GM23338 (cell line): ENCODE measurements around the gene POLR1A. TPM values are rescaled to one million over a fixed set of nuclear protein-coding genes. Genes with fewer than 3 reads are reported as not detected.

Experiments used
- ATAC-seq: fragments of 200-7000 bp; cut with Tn5 transposase; 3 replicates; pipeline ENCODE4 v1.9.1; 2020
- DNase-seq: peaks from one replicate; pipeline ENCODE4 v3.0.0-alpha.2; 2015; ENCODE audit warnings: low spot score
- H2AFZ ChIP-seq: fragments of 200-600 bp; sonication (generic); 2 replicates; pipeline ENCODE4 v1.8.0; 2016; ENCODE audit warnings: antibody characterized with exemption, mild to moderate bottlenecking, moderate library complexity
- H3F3A ChIP-seq: fragments of 200-600 bp; sonication (generic); replicated peaks from 2 replicates; pipeline ENCODE4 v1.8.0; 2017; ENCODE audit warnings: antibody characterized with exemption, mixed run types, low read depth
- H3K27ac ChIP-seq: fragments of 200-600 bp; sonication (generic); 2 replicates; pipeline ENCODE4 v1.6.1; 2016; ENCODE audit warnings: low read depth
- H3K27me3 ChIP-seq: fragments of 200-600 bp; sonication (generic); 2 replicates; pipeline ENCODE4 v1.8.0; 2016; ENCODE audit warnings: mild to moderate bottlenecking, mixed run types, moderate library complexity; ENCODE audit not compliant: insufficient read depth
- H3K36me3 ChIP-seq: fragments of 200-600 bp; sonication (generic); 2 replicates; pipeline ENCODE4 v1.8.0; 2016; ENCODE audit warnings: mild to moderate bottlenecking; ENCODE audit not compliant: insufficient read depth
- H3K4me1 ChIP-seq: fragments of 200-600 bp; sonication (generic); 2 replicates; pipeline ENCODE4 v1.8.0; 2016; ENCODE audit warnings: mild to moderate bottlenecking, moderate library complexity; ENCODE audit not compliant: insufficient read depth
- H3K4me2 ChIP-seq: fragments of 200-600 bp; sonication (generic); 2 replicates; pipeline ENCODE4 v1.7.1; 2017; ENCODE audit warnings: mixed run types
- H3K4me3 ChIP-seq: fragments of 200-600 bp; sonication (generic); 2 replicates; pipeline ENCODE4 v1.6.1; 2016; ENCODE audit warnings: mixed run types
- H3K79me2 ChIP-seq: fragments of 200-600 bp; sonication (generic); replicated peaks from 2 replicates; pipeline ENCODE4 v1.8.0; 2017; ENCODE audit warnings: mild to moderate bottlenecking; ENCODE audit not compliant: insufficient read depth
- H3K9me2 ChIP-seq: fragments of 200-600 bp; sonication (generic); 2 replicates; pipeline ENCODE4 v1.8.0; 2017; ENCODE audit not compliant: insufficient read depth
- H4K20me1 ChIP-seq: fragments of 200-600 bp; sonication (generic); replicated peaks from 2 replicates; pipeline ENCODE4 v1.8.0; 2017; ENCODE audit warnings: mild to moderate bottlenecking; ENCODE audit not compliant: insufficient read depth
- H3K27ac Mint-ChIP-seq: 2 replicates; pipeline ENCODE4 v1.8.0; 2020; ENCODE audit warnings: inconsistent platforms, mild to moderate bottlenecking, moderate library complexity, mixed read lengths
- H3K27me3 Mint-ChIP-seq: 3 replicates; pipeline ENCODE4 v1.8.0; 2022; ENCODE audit warnings: low read depth, mild to moderate bottlenecking, moderate library complexity, mixed read lengths, inconsistent platforms; ENCODE audit not compliant: insufficient read depth, poor library complexity
- H3K36me3 Mint-ChIP-seq: 3 replicates; pipeline ENCODE4 v1.8.0; 2021; ENCODE audit warnings: low read depth, mild to moderate bottlenecking, inconsistent platforms, moderate library complexity, mixed read lengths
- H3K4me1 Mint-ChIP-seq: 3 replicates; pipeline ENCODE4 v1.8.0; 2020; ENCODE audit warnings: mild to moderate bottlenecking, inconsistent platforms, mixed read lengths
- H3K4me3 Mint-ChIP-seq: 3 replicates; pipeline ENCODE4 v1.8.0; 2021; ENCODE audit warnings: moderate library complexity, mild to moderate bottlenecking, inconsistent platforms, mixed read lengths
- H3K9me3 Mint-ChIP-seq: 3 replicates; pipeline ENCODE4 v1.8.0; 2020; ENCODE audit warnings: moderate library complexity, mild to moderate bottlenecking, inconsistent platforms, mixed read lengths
- CREB1 ChIP-seq: fragments of 250-450 bp; sonication (Bioruptor Pico); IDR thresholded peaks from 2 replicates; pipeline ENCODE4 v1.5.0; 2020; ENCODE audit warnings: low read depth, mild to moderate bottlenecking, moderate library complexity
- EZH2 ChIP-seq: fragments of 200-600 bp; sonication (generic); IDR thresholded peaks from one replicate; pipeline ENCODE4 v1.8.0; 2017; ENCODE audit warnings: antibody characterized with exemption, mild to moderate bottlenecking, low read depth; ENCODE audit not compliant: unreplicated experiment
- EZH2phosphoT487 ChIP-seq: fragments of 200-600 bp; sonication (generic); IDR thresholded peaks from one replicate; pipeline ENCODE4 v1.8.1; 2018; ENCODE audit warnings: antibody characterized with exemption; ENCODE audit not compliant: unreplicated experiment
- JUNB ChIP-seq: IDR thresholded peaks from one replicate; pipeline ENCODE4 v1.6.1; 2016; ENCODE audit warnings: antibody characterized with exemption; ENCODE audit not compliant: unreplicated experiment
- POLR2AphosphoS5 ChIP-seq: IDR thresholded peaks from 2 replicates; pipeline ENCODE4 v1.6.1; 2016; ENCODE audit warnings: antibody characterized with exemption, low read depth
- STAT1 ChIP-seq: IDR thresholded peaks from one replicate; pipeline ENCODE4 v1.6.1; 2016; ENCODE audit warnings: antibody characterized with exemption; ENCODE audit not compliant: unreplicated experiment
- ZNF114 ChIP-seq: fragments of 250-450 bp; sonication (Bioruptor Pico); IDR thresholded peaks from 2 replicates; pipeline ENCODE4 v1.5.0; 2020; ENCODE audit warnings: mild to moderate bottlenecking, moderate library complexity
- ZNF331 ChIP-seq: fragments of 250-450 bp; sonication (Bioruptor Pico); IDR thresholded peaks from 2 replicates; pipeline ENCODE4 v1.5.0; 2020; ENCODE audit warnings: low read depth, mild to moderate bottlenecking, moderate library complexity
- polyA plus RNA-seq: library from polyadenylated mRNA; unstranded; fragments of >200 nt; fragmentation: Nextera tagmentation; extraction: Ambion mirVana; gene quantifications from 2 replicates; pipeline ENCODE4 v1.2.1, GENCODE V29; 2016
- total RNA-seq: library from RNA; depleted of rRNA; stranded (reverse); fragments of >200 nt; shearing (Covaris generic); gene quantifications from 2 replicates; pipeline ENCODE4 v1.2.3, GENCODE V29; 2014
- TF ChIP-seq, protein P1 (sequence below): IDR thresholded peaks from one replicate; pipeline ENCODE4 v1.6.1; 2018; ENCODE audit warnings: antibody characterized with exemption; ENCODE audit not compliant: unreplicated experiment
- TF ChIP-seq, protein P2 (sequence below), 2 experiments: fragments of 200-600 bp in 1 of 2; sonication (generic) in 1 of 2; conservative IDR thresholded peaks; 2 replicates each; pipeline versions ENCODE4 v1.5.1 to v1.6.1; 2016 to 2017; ENCODE audit warnings: antibody characterized with exemption in 2 of 2, low read depth in 2 of 2, mild to moderate bottlenecking in 2 of 2, moderate library complexity in 1 of 2
- TF ChIP-seq, protein P3 (sequence below): fragments of 250-450 bp; sonication (Bioruptor Pico); IDR thresholded peaks from 2 replicates; pipeline ENCODE4 v1.5.0; 2020; ENCODE audit warnings: mild to moderate bottlenecking, moderate library complexity

Gene POLR1A
- total and polyA plus RNA-seq, 2 experiments from 2014 or later = 13.8 to 43.2 TPM

DNA sequence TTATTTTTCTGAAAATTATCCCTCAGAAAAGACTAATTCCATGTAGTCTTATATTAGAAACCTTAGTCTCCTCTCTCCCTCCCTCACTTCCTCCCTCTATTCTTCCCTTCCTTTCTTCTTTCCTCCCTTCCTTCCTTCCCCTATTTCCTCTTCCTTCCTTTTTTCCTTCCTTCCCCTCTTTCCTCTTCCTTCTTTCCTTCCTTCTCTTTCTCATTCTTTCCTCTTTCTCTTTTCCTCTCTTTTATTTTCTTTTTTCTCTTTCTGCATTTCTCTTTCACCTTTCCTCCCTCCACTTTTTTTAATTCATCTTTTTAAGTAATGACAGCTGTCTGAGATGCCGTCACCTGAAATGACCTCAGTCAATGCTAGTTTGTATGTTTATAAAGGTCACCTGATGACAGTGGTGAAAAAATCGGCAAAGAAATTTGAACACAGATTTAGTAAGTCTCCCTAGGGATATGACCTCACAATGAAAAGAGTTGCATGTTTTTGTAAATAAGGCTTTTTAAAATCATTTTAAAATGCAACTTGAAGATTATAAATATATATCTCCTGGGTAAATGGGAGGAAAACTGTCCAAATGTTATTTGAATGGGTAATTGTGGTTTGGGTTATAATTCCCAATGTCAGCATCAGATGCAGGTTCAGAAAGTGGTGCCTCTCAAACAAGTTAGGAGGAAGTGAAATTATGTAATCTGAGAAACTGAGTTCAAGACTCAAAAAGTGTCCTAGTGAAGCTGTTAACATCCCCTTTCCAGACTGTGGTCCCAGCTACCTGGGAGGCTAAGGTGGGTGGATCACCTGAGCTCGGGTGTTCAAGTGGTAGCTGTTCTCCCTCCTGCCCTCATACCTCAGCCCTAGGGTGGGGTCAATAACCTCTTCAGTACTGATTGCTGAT is 126.6 kb downstream of the POLR1A start (continued):
- TF ChIP-seq, protein P1, sequence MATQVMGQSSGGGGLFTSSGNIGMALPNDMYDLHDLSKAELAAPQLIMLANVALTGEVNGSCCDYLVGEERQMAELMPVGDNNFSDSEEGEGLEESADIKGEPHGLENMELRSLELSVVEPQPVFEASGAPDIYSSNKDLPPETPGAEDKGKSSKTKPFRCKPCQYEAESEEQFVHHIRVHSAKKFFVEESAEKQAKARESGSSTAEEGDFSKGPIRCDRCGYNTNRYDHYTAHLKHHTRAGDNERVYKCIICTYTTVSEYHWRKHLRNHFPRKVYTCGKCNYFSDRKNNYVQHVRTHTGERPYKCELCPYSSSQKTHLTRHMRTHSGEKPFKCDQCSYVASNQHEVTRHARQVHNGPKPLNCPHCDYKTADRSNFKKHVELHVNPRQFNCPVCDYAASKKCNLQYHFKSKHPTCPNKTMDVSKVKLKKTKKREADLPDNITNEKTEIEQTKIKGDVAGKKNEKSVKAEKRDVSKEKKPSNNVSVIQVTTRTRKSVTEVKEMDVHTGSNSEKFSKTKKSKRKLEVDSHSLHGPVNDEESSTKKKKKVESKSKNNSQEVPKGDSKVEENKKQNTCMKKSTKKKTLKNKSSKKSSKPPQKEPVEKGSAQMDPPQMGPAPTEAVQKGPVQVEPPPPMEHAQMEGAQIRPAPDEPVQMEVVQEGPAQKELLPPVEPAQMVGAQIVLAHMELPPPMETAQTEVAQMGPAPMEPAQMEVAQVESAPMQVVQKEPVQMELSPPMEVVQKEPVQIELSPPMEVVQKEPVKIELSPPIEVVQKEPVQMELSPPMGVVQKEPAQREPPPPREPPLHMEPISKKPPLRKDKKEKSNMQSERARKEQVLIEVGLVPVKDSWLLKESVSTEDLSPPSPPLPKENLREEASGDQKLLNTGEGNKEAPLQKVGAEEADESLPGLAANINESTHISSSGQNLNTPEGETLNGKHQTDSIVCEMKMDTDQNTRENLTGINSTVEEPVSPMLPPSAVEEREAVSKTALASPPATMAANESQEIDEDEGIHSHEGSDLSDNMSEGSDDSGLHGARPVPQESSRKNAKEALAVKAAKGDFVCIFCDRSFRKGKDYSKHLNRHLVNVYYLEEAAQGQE = no peak
- TF ChIP-seq JUNB (no peak), ZNF114 (CRISPR knock-in tag) (no peak), CREB1 (no peak), POLR2AphosphoS5 (no peak), EZH2 (no peak), STAT1 (no peak), EZH2phosphoT487 (no peak)
- TF ChIP-seq, protein P2, sequence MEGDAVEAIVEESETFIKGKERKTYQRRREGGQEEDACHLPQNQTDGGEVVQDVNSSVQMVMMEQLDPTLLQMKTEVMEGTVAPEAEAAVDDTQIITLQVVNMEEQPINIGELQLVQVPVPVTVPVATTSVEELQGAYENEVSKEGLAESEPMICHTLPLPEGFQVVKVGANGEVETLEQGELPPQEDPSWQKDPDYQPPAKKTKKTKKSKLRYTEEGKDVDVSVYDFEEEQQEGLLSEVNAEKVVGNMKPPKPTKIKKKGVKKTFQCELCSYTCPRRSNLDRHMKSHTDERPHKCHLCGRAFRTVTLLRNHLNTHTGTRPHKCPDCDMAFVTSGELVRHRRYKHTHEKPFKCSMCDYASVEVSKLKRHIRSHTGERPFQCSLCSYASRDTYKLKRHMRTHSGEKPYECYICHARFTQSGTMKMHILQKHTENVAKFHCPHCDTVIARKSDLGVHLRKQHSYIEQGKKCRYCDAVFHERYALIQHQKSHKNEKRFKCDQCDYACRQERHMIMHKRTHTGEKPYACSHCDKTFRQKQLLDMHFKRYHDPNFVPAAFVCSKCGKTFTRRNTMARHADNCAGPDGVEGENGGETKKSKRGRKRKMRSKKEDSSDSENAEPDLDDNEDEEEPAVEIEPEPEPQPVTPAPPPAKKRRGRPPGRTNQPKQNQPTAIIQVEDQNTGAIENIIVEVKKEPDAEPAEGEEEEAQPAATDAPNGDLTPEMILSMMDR (conservative IDR thresholded peaks at IDR 0.05; ENCODE audit: low read depth in 2 of 2) = no peak

DNA sequence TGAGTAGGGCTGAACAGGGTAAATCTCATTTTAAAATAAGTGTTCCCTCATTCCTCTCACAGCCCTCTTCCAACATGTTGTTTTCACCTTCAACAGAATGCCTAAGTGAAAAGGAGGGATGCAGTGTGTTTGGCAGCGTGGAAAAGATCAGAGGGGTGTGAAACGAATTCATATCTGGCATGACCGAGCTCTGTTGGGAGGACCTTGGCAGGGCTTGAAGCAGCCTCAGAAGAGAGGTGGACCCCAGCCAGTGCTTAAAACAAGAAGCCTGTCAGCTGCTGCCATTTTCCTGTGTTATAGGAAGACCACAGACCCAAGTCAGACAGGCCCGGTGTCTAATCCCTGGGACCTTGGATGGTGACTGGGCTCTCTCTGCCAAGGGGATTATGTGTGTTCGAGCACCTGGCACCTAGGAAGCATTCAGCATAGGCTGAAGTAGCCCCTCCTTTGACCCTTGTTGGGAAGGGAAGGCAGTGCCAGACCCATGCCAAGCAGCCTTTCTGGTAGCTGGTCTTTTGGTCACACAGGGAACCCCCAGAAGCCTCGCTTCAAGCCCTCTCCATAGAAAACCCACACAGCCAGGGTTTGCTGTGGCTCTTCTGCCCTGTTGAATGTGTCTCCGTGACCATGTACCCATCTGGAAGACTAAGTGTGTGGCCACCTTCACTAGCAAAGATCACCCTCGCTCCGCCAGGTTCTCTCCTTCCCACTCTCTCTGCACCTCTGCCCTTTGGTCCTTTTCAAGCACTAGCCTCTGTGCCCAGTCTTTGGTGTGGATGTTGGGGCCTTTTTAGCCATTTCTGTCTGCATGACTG is 129.4 kb downstream of the POLR1A start:
- Histone ChIP-seq H3K36me3 (no peaks in the 10 kb centered on the region; the same call in 1 of the 2 replicates), H3K9me2 (0 out of 2 replicates have a peak, but pooled peaks cover 3% of the 10 kb centered on the region), H3K27ac (no peak overlapping the region), H3K4me3 (no peak overlapping the region), H2AFZ (no peak overlapping the region), H3K4me1 (no peaks in the 10 kb centered on the region), H3F3A (no peaks in the 10 kb centered on the region), H4K20me1 (no peaks in the 10 kb centered on the region), H3K79me2 (no peaks in the 10 kb centered on the region), H3K4me2 (no peak overlapping the region), H3K27me3 (no peaks in the 10 kb centered on the region)
- Mint-ChIP-seq H3K9me3 (peaks cover 11% of the 10 kb centered on the region), H3K4me1 (no peaks in the 10 kb centered on the region), H3K27ac (no peak overlapping the region), H3K4me3 (no peak overlapping the region), H3K27me3 (peaks cover 4% of the 10 kb centered on the region), H3K36me3 (no peaks in the 10 kb centered on the region; the same call in 2 of the 3 replicates)
- ATAC-seq (no peak), DNase-seq (no peak)
- TF ChIP-seq CREB1 = no peak
- TF ChIP-seq ZNF114 (CRISPR knock-in tag) = no peak
- TF ChIP-seq STAT1 = no peak
- no peak for TF ChIP-seq ZNF331
- TF ChIP-seq JUNB = no peak
- TF ChIP-seq, protein P3, sequence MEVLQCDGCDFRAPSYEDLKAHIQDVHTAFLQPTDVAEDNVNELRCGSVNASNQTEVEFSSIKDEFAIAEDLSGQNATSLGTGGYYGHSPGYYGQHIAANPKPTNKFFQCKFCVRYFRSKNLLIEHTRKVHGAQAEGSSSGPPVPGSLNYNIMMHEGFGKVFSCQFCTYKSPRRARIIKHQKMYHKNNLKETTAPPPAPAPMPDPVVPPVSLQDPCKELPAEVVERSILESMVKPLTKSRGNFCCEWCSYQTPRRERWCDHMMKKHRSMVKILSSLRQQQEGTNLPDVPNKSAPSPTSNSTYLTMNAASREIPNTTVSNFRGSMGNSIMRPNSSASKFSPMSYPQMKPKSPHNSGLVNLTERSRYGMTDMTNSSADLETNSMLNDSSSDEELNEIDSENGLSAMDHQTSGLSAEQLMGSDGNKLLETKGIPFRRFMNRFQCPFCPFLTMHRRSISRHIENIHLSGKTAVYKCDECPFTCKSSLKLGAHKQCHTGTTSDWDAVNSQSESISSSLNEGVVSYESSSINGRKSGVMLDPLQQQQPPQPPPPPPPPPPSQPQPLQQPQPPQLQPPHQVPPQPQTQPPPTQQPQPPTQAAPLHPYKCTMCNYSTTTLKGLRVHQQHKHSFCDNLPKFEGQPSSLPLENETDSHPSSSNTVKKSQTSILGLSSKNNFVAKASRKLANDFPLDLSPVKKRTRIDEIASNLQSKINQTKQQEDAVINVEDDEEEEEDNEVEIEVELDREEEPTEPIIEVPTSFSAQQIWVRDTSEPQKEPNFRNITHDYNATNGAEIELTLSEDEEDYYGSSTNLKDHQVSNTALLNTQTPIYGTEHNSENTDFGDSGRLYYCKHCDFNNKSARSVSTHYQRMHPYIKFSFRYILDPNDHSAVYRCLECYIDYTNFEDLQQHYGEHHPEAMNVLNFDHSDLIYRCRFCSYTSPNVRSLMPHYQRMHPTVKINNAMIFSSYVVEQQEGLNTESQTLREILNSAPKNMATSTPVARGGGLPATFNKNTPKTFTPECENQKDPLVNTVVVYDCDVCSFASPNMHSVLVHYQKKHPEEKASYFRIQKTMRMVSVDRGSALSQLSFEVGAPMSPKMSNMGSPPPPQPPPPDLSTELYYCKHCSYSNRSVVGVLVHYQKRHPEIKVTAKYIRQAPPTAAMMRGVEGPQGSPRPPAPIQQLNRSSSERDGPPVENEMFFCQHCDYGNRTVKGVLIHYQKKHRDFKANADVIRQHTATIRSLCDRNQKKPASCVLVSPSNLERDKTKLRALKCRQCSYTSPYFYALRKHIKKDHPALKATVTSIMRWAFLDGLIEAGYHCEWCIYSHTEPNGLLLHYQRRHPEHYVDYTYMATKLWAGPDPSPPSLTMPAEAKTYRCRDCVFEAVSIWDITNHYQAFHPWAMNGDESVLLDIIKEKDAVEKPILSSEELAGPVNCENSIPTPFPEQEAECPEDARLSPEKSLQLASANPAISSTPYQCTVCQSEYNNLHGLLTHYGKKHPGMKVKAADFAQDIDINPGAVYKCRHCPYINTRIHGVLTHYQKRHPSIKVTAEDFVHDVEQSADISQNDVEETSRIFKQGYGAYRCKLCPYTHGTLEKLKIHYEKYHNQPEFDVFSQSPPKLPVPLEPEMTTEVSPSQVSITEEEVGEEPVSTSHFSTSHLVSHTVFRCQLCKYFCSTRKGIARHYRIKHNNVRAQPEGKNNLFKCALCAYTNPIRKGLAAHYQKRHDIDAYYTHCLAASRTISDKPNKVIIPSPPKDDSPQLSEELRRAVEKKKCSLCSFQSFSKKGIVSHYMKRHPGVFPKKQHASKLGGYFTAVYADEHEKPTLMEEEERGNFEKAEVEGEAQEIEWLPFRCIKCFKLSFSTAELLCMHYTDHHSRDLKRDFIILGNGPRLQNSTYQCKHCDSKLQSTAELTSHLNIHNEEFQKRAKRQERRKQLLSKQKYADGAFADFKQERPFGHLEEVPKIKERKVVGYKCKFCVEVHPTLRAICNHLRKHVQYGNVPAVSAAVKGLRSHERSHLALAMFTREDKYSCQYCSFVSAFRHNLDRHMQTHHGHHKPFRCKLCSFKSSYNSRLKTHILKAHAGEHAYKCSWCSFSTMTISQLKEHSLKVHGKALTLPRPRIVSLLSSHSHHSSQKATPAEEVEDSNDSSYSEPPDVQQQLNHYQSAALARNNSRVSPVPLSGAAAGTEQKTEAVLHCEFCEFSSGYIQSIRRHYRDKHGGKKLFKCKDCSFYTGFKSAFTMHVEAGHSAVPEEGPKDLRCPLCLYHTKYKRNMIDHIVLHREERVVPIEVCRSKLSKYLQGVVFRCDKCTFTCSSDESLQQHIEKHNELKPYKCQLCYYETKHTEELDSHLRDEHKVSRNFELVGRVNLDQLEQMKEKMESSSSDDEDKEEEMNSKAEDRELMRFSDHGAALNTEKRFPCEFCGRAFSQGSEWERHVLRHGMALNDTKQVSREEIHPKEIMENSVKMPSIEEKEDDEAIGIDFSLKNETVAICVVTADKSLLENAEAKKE (CRISPR knock-in tag) = no peak
